Muscle of arm (tissue), 12 donors: ENCODE data around the gene NOS1AP. TPM values are rescaled to one million over a fixed set of nuclear protein-coding genes. Genes with fewer than 3 reads are reported as not detected.

Experiments used
- DNase-seq: peaks from one replicate; pipeline ENCODE4 v3.0.0-alpha.2; 2013
- polyA plus RNA-seq, 12 donors: library from polyadenylated mRNA; unstranded; fragments of 120-200 nt; gene quantifications; one replicate each; pipeline ENCODE4 v1.2.1, GENCODE V29; 2013; ENCODE audit not compliant: insufficient read length in 12 of 12

Gene NOS1AP
- polyA plus RNA-seq, 12 donors = 0.27 to 1.7 (median 0.76) TPM; not detected in 2

DNA sequence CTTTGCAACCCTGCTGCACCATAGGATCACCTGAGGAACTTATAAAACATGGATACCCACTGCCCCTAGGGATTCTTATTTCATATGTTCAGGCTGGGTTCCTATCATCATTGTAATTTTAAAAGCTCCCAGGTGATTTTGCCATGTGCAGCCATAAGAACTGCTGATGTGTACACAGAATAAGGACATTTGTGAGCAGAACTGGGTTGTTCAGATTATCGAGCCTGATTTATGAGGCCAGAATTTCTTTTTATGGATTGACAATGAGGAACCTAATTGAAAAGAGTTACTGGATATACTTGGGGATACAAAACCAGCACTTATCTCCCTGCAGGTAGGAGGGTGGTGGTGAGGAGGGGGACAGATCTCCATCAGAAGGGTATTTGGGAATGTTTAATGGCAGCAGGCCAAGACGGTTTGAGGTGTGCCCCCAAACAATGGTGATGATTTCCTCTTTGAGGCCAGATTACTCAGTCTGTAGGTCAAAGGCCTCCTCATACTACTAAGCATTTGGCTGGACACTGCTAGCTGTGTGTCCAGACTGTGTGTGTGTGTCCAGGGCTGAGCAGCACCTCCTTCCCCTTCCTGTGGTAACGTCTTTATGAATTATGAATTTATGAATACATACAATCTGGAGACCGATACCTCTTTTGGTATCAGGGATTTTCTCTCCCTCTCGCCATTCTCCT, 18.9 kb downstream of the NOS1AP start:
- no peak for DNase-seq

DNA sequence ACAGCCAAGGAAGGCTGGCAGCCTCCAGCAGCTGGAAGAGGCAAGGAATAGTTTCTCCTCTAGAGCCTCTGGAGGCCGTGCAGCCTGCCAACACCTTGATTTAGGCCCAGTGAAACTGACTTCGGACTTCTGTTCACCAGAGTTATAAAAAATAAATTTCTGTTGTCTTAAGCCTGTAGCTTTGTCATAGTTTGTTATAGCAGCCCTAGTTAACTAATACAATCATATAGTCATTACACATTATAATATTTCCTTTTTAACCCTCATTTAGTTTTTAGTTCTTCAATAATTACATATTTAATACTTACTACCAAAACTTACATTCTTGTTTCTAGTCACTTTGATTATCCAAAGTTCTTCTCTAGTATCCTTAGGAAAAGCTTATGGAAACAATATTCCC, 20.3 kb downstream of the NOS1AP start:
- DNase-seq = no peak

- no peak for DNase-seq
Measured at GRCh38 chr1:162090378-162090777, 20.9 kb downstream of the NOS1AP start.

DNA sequence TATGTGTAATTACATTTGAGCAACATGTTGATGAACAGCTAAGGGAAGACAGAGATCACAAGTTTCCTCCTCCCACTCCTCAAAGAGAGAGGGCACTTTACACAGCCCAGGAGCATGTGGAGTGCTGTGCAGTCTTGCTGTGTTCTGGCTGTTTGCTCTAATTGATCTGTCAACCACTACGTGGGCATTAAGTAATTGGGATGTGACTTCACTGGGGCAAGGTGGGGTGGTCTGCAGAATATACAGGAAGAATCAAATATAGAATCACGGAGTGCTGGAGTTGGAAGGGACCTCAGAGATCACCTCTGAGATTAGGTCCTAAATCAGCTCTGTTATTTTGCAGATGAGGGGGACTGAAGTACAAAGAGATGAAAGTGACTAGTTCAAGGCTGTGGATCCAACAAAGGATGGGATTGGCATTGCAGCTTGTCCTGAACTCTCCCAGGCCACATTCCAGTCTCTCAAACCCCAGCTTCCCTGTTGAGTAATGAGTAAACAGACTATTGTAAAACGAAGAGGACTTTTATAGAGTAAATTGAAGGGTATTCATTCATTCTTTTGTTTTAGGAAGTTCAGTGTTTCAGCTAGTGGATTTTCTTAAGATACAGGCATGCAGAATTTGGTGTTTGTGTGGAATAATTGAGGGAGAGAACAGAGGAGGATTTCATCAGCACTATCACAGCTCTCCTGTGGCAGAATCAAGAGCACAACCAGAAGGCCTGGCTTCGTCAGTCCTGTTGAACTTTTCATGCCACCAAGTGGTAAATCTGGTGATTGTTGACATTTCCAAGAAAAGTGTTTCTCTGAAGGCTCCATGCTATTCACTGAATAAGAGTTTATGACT, 22.4 kb downstream of the NOS1AP start:
- DNase-seq = no peak

DNA sequence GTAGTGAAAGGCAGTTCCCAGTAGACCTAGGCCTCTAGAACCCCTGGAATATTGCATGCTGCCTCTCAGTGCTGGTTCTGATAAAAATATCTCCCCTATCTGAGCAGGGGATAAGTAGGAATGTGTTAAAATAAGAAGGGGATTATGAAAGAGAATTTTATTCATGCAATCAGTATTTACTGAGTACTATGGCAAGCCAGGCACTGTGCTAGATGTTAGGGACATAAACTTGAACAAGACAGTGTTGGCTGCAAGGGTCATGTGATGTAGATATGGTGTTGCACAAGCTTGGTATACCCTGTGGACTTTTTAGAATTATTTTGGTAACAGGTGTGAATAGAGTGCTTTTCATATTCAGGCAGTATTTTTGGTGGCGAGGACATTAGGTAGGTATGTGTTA, 23.6 kb downstream of the NOS1AP start:
- DNase-seq = no peak

GRCh38 chr1:162094271-162094670, 24.8 kb downstream of the NOS1AP start:
- no peak for DNase-seq

DNA sequence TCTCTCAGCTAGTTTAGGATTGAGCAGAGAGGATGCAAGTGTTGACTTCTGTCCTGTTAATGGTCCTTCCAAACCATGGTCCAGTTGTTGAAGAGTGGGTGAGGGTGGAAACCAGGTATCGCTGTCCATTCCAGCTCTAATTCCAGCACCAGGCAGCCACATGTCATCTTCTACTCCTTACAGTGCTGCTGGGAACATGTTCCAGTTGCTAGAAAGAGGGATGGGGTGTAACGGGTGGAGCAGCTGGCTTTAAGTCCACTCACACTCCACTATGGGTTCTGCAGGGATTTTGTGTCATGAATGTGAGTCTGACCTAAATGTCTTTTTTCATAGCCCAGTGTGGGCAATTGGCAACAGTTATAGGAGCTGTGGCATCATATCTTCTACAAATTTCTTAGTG, 25.2 kb downstream of the NOS1AP start:
- DNase-seq = no peak

DNA sequence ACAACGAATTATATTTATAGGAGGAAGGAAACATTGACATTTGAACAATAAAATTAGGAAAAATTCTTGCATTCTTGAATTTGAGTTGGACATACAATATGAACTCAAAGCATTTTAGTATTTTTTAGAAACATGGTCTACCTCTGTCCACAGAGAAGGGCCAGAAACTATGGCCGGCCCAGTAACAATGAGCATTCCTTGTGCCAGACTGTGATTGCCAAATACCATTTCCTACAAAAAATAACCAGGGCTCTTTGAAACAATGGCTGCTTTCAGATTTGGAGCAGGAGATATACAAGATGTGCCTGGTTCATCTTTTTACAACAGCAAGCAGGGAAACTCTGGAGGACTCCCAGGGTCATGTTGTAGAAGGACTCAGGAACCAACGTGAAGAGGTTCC, 38.4 kb downstream of the NOS1AP start:
- DNase-seq = no peak

DNA sequence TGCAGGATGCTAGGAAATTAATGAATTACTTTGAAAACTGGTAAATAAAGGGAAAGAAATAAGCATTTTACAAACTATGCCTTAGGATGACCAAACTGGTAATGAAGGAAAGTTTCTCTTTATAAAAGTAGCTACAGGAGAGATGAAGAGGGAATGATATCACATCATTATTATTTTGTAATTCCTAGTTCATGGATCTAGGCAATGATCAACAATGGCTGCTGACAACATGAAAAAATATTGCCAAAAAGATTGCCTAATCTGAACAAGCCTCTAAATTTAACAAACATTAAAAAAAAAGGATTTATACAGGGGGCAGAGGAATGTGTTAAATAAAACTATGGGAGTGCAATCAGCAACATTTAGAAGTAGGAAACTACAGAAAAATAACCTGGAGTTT, 38.9 kb downstream of the NOS1AP start:
- no peak for DNase-seq

DNA sequence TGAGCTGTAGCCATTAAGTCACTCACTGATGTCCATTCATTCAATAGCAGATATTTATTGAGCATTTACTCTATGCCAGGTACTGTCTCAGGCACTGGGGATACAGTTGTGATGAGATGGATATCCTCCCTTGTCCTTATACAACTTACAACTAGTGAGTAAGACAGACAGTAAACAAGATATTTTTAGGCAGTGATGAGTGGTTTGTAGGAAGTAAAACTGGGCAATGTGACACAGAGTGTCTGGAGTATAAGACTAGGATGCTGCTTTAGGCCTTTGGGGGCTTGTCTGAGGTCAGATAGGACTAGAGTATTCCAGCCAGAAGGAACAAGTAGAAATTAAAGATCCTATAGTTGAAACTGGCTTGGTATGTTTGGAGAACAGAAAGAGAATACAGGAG, 41.4 kb downstream of the NOS1AP start:
- no peak for DNase-seq

GRCh38 chr1:162111572-162111971, 42.1 kb downstream of the NOS1AP start:
- DNase-seq = no peak

- DNase-seq = no peak
Measured at GRCh38 chr1:162113419-162113818, 43.9 kb downstream of the NOS1AP start.

GRCh38 chr1:162117039-162117774, 47.7 kb downstream of the NOS1AP start:
- no peak for DNase-seq

GRCh38 chr1:162118063-162118462, 48.6 kb downstream of the NOS1AP start:
- no peak for DNase-seq

GRCh38 chr1:162128693-162129356, 59.3 kb downstream of the NOS1AP start:
- no peak for DNase-seq

DNA sequence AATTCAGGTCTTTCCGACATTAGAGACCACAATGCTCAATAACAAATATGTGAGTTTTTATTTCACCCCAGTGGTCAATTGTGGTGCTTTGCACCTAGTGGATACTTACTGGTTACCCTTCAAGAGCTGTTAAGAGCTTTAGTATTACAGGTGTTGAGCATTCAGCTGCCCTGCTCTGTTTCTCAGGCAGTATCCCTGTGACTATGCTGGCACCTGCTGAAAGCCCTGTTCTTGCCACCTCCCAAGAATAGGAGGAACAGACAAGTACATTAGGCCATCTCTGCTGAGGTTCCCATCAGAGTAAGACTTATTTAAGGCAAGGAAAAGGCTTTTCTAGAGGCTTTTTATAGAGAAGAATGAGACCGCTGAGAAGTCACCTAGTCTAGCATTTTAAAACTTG, 60.8 kb downstream of the NOS1AP start:
- no peak for DNase-seq

DNA sequence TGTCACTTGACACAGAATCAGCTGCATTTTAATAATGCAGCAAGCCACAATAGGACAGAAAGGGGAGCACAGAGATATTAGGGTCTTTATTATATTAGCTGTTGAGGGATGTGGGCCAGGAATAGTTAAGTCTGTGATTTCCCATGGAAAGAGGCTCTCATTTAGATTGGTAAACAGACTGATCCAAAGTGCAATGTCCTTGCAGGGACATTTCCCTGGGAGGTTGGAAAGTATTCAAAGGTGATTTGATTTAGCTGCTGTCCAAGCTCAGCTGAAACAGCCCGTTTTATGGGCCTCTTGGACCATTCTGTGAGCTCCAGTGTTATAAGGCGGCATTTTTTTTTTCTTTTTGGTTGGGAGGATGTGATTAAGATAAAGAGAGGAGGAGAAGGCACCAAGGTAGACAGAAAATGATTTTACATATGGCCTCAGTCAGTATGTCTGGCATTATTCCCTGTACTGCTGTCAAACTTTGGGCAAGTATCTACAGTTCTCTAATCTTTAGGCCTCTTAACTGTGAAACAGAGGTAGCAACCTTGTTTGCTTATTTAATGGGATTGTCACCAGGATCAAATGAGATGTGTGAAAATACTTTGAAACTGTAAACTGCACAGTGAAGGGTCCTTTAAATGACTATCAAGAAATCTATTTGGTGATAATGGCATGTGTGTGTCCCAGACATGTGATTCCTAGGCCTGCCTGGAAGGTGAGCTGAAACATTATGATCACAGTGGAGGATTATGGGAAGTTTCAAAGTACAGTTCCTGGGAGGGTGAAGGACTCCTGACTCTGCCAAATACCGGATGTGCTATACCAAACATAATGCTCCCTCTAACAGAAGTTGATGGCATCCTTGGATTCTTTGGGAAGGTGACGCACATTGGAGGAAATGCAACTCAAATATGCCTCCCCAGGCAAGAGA, 62.2 kb downstream of the NOS1AP start:
- no peak for DNase-seq

DNA sequence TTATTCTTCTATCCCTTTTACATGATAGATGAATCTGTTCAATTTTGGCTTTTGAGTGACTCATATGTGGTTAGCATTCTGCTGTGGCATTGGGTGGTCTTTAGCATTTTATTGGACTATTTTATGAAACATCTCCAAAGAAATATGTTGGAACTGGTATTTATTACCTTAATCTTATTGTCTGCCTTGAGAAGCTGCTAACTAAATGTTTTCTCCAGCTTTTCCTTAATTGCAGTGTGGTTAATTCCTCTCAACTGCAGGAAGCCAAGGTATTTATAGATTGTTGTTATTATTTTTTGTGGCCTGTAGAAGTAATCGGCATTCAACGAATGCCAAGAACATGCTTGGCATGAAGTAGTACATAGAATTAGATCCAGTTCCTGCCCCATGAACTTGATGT, 64.1 kb downstream of the NOS1AP start:
- no peak for DNase-seq

GRCh38 chr1:162134646-162135045, 65.2 kb downstream of the NOS1AP start:
- DNase-seq = no peak

- DNase-seq = no peak
Measured at GRCh38 chr1:162135271-162135775, 65.8 kb downstream of the NOS1AP start.

DNA sequence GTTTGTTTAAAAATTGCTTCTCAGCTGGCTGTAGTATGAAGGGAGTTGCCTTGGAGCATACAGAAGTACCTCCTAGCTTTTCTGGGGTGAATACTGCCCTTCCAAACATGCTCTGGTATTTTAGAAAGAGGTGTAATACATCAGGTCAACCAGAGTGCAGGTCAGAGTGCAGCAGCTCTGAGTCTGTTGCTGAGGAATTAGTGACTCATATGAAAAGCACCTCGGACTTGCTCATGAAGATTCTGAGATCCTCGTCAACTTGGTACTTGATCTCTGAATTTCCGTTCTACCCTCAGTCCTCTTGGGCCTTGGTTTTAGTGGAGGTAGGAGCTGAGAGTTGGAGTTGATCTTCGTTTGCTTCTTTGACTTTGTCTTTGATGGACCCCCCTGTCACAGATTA, 67.3 kb downstream of the NOS1AP start:
- DNase-seq = no peak
